Adrenal gland (tissue), 12 donors: ENCODE measurements around the gene AXIN2. TPM values are rescaled to one million over a fixed set of nuclear protein-coding genes. Genes with fewer than 3 reads are reported as not detected.
"Not testable (repeated sequence)": the region's sequence is repeated elsewhere in the genome, so short reads cannot be mapped to it uniquely, and the experiment has no call there.

Source experiments
- DNase-seq, 7 donors: peaks; one replicate each; pipeline ENCODE4 v3.0.0-alpha.2; 2019 to 2020
- H3K27ac ChIP-seq, 5 donors: fragments of 200-600 bp; sonication (generic) in 4 of 5; 1 replicate in 3 of 5; 2 replicates in 2 of 5; pipeline versions ENCODE4 v1.5.1 to v1.8.0; 2016 to 2020; ENCODE audit warnings: mild to moderate bottlenecking in 1 of 5
- H3K27me3 ChIP-seq: fragments of 200-600 bp; 2 replicates; pipeline ENCODE4 v1.8.0; 2021
- H3K36me3 ChIP-seq, 2 donors: fragments of 200-600 bp; replicated peaks in 1 of 2; 1 replicate in 1 of 2; 2 replicates in 1 of 2; pipeline versions ENCODE4 v1.5.1 to v1.8.0; 2018 to 2022
- H3K4me1 ChIP-seq, 2 donors: fragments of 200-600 bp; replicated peaks in 1 of 2; 1 replicate in 1 of 2; 2 replicates in 1 of 2; pipeline versions ENCODE4 v1.5.1 to v1.8.0; 2018 to 2021
- H3K4me3 ChIP-seq, 4 donors: fragments of 200-600 bp; sonication (generic) in 3 of 4; one replicate each; pipeline ENCODE4 v1.5.1; 2016 to 2018
- H3K9me3 ChIP-seq, 3 donors: fragments of 200-600 bp; sonication (generic) in 1 of 3; replicated peaks in 1 of 3; 1 replicate in 2 of 3; 2 replicates in 1 of 3; pipeline versions ENCODE4 v1.5.1 to v1.8.0; 2016 to 2021
- CTCF ChIP-seq, 6 experiments: fragments of 450-650 bp in 4 of 6; fragments of 200-600 bp in 2 of 6; sonication (generic) in 1 of 6; IDR thresholded peaks; 1 replicate in 5 of 6; 2 replicates in 1 of 6; pipeline versions ENCODE4 v1.5.1 to v1.8.0; 2016 to 2021; ENCODE audit warnings: antibody characterized with exemption in 6 of 6, mild to moderate bottlenecking in 2 of 6, moderate library complexity in 1 of 6
- POLR2A ChIP-seq, 2 donors: fragments of 450-650 bp; IDR thresholded peaks; one replicate each; pipeline ENCODE4 v1.6.1; 2017; ENCODE audit warnings: antibody characterized with exemption in 2 of 2, mild to moderate bottlenecking in 2 of 2, moderate library complexity in 1 of 2
- WGBS, 4 donors: extraction: QIAGEN DNeasy Blood & Tissue Kit in 2 of 4; methylation state at CpG; one replicate each; pipeline versions ENCODE4 v1.1.5 to v1.1.7; 2013 to 2017; 5-methylcytosine and 5-hydroxymethylcytosine counted together
- intact Hi-C, 2 donors: fragments of 100-400 bp; cut with DNase I; formaldehyde crosslinking; loops; one replicate each; pipeline versions ENCODE4 v1.14.1 to v1.15.0; 2022 to 2023
- polyA plus RNA-seq, 3 donors: library from polyadenylated mRNA; stranded (reverse); fragments of 200-250 nt in 2 of 3; fragments of 350-450 nt in 1 of 3; fragmentation: Illumina TruSeq in 1 of 3; extraction: RNeasy Lipid Tissue Mini Kit (QIAGEN cat#74804) in 1 of 3; gene quantifications; one replicate each; pipeline ENCODE4 v1.2.3, GENCODE V29; 2013 to 2014
- total RNA-seq, 9 donors: library from RNA; depleted of rRNA in 4 of 9; stranded (reverse); fragments of >200 nt in 4 of 9; fragments of 120-200 nt in 1 of 9; fragmentation: NEBNext Ultra II Directional in 1 of 9; extraction: Animal tissue kit (Norgen Biotek cat#: 25700) in 1 of 9; gene quantifications; one replicate each; pipeline versions ENCODE4 v1.1.0 to v1.2.4, GENCODE V29; 2013 to 2023
- donor health status: healthy with polysubstance abuse.
- donor health status: Bipolar disorder and iron deficiency.
- donor health status: DM: yes; HTN: yes; CAD: no.
- donor health status: DM: no; HTN: no; CAD: no.
- donor health status: DM: no; HTN: no; CAD: no.
- donor health status: DM: yes; HTN: yes; CAD: no.

The AXIN2 gene
- total and polyA plus RNA-seq, 12 donors, result 4.4 to 47.3 (median 18.3) TPM

GRCh38 chr17:65488665-65489064 lies 72.8 kb downstream of the AXIN2 start:
- no peaks in the 10 kb centered on the region for H3K27me3 ChIP-seq
- H3K4me1 ChIP-seq, result no peaks in the 10 kb centered on the region
- no peak for DNase-seq
- WGBS, 4 donors, result 80 to 100% (median 83%) methylated on average over 1 of the region's 1 CpG
- TF ChIP-seq POLR2A (IDR thresholded peaks at IDR 0.05) (no peak), CTCF (IDR thresholded peaks at IDR 0.05) (no peak)
- no peaks in the 10 kb centered on the region for H3K36me3 ChIP-seq
- H3K4me3 ChIP-seq, result no peak overlapping the region
- no peak overlapping the region for H3K27ac ChIP-seq
- H3K9me3 ChIP-seq, result no peaks in the 10 kb centered on the region
- intact Hi-C loops, result no loop called here

- Histone ChIP-seq H3K4me3 (no peak overlapping the region), H3K4me1 (no peaks in the 10 kb centered on the region), H3K27ac (no peak overlapping the region), H3K9me3 (no peaks in the 10 kb centered on the region), H3K36me3 (no peaks in the 10 kb centered on the region), H3K27me3 (no peaks in the 10 kb centered on the region)
- DNase-seq, result no peak
- intact Hi-C loops, result no loop called here
- TF ChIP-seq CTCF (IDR thresholded peaks at IDR 0.05) (peak in 1 of 6 experiments; percentile 19), POLR2A (IDR thresholded peaks at IDR 0.05) (no peak)
Observed at GRCh38 chr17:65487990-65488389, 73.5 kb downstream of the AXIN2 start.

GRCh38 chr17:65487161-65487560 lies 74.3 kb downstream of the AXIN2 start:
- no peak for TF ChIP-seq CTCF (IDR thresholded peaks at IDR 0.05)
- TF ChIP-seq POLR2A (IDR thresholded peaks at IDR 0.05), result no peak
- no peak for DNase-seq
- H3K36me3 ChIP-seq, result no peaks in the 10 kb centered on the region
- WGBS, 4 donors, result 81 to 93% (median 89%) methylated on average over 6 to 7 of the region's 7 CpGs
- no peak overlapping the region for H3K27ac ChIP-seq
- H3K4me1 ChIP-seq, result no peaks in the 10 kb centered on the region
- H3K27me3 ChIP-seq, result no peaks in the 10 kb centered on the region
- no peak overlapping the region for H3K4me3 ChIP-seq
- intact Hi-C loops, result no loop called here
- H3K9me3 ChIP-seq, result no peaks in the 10 kb centered on the region

- Histone ChIP-seq H3K27me3 (no peaks in the 10 kb centered on the region), H3K27ac (no peak overlapping the region), H3K9me3 (no peaks in the 10 kb centered on the region), H3K4me3 (no peak overlapping the region), H3K36me3 (no peaks in the 10 kb centered on the region), H3K4me1 (no peaks in the 10 kb centered on the region)
- 56 to 65% (median 58%) methylated on average over 4 to 9 of the region's 9 CpGs for WGBS, 4 donors
- TF ChIP-seq POLR2A (IDR thresholded peaks at IDR 0.05), result no peak
- TF ChIP-seq CTCF (IDR thresholded peaks at IDR 0.05), result no peak
- DNase-seq, result peak in 3 of 7 donors; percentile 5 to 26 (median 21)
- intact Hi-C loops, result no loop called here
Observed at GRCh38 chr17:65485388-65486299, 75.8 kb downstream of the AXIN2 start.

- H3K4me3 ChIP-seq, H3K36me3 ChIP-seq, H3K4me1 ChIP-seq, H3K9me3 ChIP-seq, H3K27ac ChIP-seq, H3K27me3 ChIP-seq, DNase-seq, intact Hi-C loops: not testable (repeated sequence)
- 84 to 95% (median 93%) methylated on average over 2 to 15 of the region's 24 CpGs for WGBS, 4 donors
Observed at GRCh38 chr17:65484405-65484804, 77.0 kb downstream of the AXIN2 start.
